HepG2 (cell line): ENCODE results near the gene NEK8. TPM values are rescaled to one million over a fixed set of nuclear protein-coding genes. Genes with fewer than 3 reads are reported as not detected.

ENCODE experiments used
- ATAC-seq: fragments of 200-7000 bp; cut with Tn5 transposase; 3 replicates; pipeline ENCODE4 v1.9.1; 2020; ENCODE audit warnings: mild to moderate bottlenecking, moderate library complexity
- BruUV-seq: library from RNA; stranded (reverse); fragments of 400-500 nt; replicated peaks from 2 replicates; lab custom pipeline; 2021; lab: Mats Ljungman, UMichigan
- CTCF ChIA-PET: fragments of 300-600 bp; formaldehyde crosslinking; extraction: SDS; loops from one replicate; lab custom pipeline; 2021; ENCODE audit warnings: low total read pairs, inconsistent platforms, low intra/inter-chr PET ratio; lab: Yijun Ruan, JAX
- POLR2A ChIA-PET: fragments of 350-600 bp; sonication (Branson Sonifier 250); formaldehyde crosslinking; loops from one replicate; lab custom pipeline; 2020; ENCODE audit warnings: antibody characterized with exemption, inconsistent platforms; lab: Yijun Ruan, JAX
- DNase-seq: peaks from one replicate; pipeline ENCODE4 v3.0.0-alpha.2; 2015; ENCODE audit warnings: low spot score
- FAIRE-seq: peaks from 3 replicates; lab custom pipeline; 2011; peaks lifted over from hg19 to GRCh38; lab: Jason Lieb, UNC
- H2AFZ ChIP-seq: one replicate; pipeline ENCODE4 v1.6.1; 2011; ENCODE audit warnings: low read length, inconsistent platforms
- H3K27ac ChIP-seq: fragments of 300-600 bp; 3 replicates; pipeline ENCODE4 v1.8.0; 2011; ENCODE audit warnings: mixed run types, mild to moderate bottlenecking, mixed read lengths, low read length, inconsistent platforms; ENCODE audit not compliant: insufficient read depth; ENCODE audit errors: extremely low read length
- H3K27me3 ChIP-seq, 2 experiments: fragments of 200-600 bp in 1 of 2; 2 replicates in 1 of 2; 3 replicates in 1 of 2; pipeline versions ENCODE4 v1.6.0 to v1.8.0; 2011; ENCODE audit warnings: low read length in 2 of 2, mild to moderate bottlenecking in 2 of 2, moderate library complexity in 2 of 2, inconsistent platforms in 1 of 2; ENCODE audit not compliant: insufficient read depth in 2 of 2, control insufficient read depth in 1 of 2
- H3K36me3 ChIP-seq, 2 experiments: fragments of 200-600 bp in 1 of 2; replicated peaks in 1 of 2; 2 replicates in 1 of 2; 3 replicates in 1 of 2; pipeline versions ENCODE4 v1.5.1 to v1.8.0; 2011; ENCODE audit warnings: low read length in 2 of 2, inconsistent platforms in 1 of 2; ENCODE audit not compliant: insufficient read depth in 2 of 2, control insufficient read depth in 1 of 2
- H3K4me1 ChIP-seq: 2 replicates; pipeline ENCODE4 v1.5.1; 2012; ENCODE audit warnings: low read length, inconsistent platforms; ENCODE audit not compliant: insufficient read depth
- H3K4me2 ChIP-seq: 2 replicates; pipeline ENCODE4 v1.6.0; 2011; ENCODE audit warnings: low read depth, low read length, inconsistent platforms
- H3K4me3 ChIP-seq, 3 experiments: fragments of 200-600 bp in 1 of 3; sonication (generic), shearing (Covaris generic) in 1 of 3; replicated peaks in 1 of 3; 2 replicates each; pipeline ENCODE4 v1.5.1; 2011 to 2016; ENCODE audit warnings: low read length in 3 of 3, inconsistent platforms in 2 of 3, low read depth in 2 of 3, mild to moderate bottlenecking in 2 of 3, control low read depth in 1 of 3, mixed read lengths in 1 of 3; ENCODE audit not compliant: insufficient read depth in 1 of 3
- H3K79me2 ChIP-seq: one replicate; pipeline ENCODE4 v1.6.1; 2011; ENCODE audit warnings: low read length, inconsistent platforms; ENCODE audit not compliant: insufficient read depth
- H3K9ac ChIP-seq: 2 replicates; pipeline ENCODE4 v1.6.0; 2011; ENCODE audit warnings: mild to moderate bottlenecking, low read depth, low read length, inconsistent platforms; ENCODE audit not compliant: insufficient read depth
- H3K9me3 ChIP-seq: 2 replicates; pipeline ENCODE4 v1.5.1; 2012; ENCODE audit warnings: mild to moderate bottlenecking, low read length
- H4K20me1 ChIP-seq: 2 replicates; pipeline ENCODE4 v1.6.0; 2011; ENCODE audit warnings: inconsistent platforms, mild to moderate bottlenecking, low read length, moderate library complexity; ENCODE audit not compliant: insufficient read depth
- DNMT1 ChIP-seq: sonication (generic); formaldehyde crosslinking; IDR thresholded peaks from 2 replicates; pipeline ENCODE4 v1.5.1; 2020; ENCODE audit warnings: mild to moderate bottlenecking, missing genetic modification reagents
- DRAP1 ChIP-seq: IDR thresholded peaks from 2 replicates; pipeline ENCODE4 v1.6.1; 2016; ENCODE audit warnings: missing genetic modification reagents, missing compliant biosample characterization
- EED ChIP-seq: sonication (generic); formaldehyde crosslinking; IDR thresholded peaks from 2 replicates; pipeline ENCODE4 v1.5.0; 2020; ENCODE audit warnings: mild to moderate bottlenecking, missing genetic modification reagents
- FIP1L1 ChIP-seq: fragments of 200-400 bp; formaldehyde crosslinking; IDR thresholded peaks from 2 replicates; pipeline ENCODE4 v1.6.1; 2018; ENCODE audit warnings: low read depth, mild to moderate bottlenecking, low read length, moderate library complexity, borderline replicate concordance; ENCODE audit not compliant: insufficient read depth
- NRL ChIP-seq: sonication (generic); formaldehyde crosslinking; IDR thresholded peaks from 2 replicates; pipeline ENCODE4 v1.5.0; 2020; ENCODE audit warnings: missing genetic modification reagents, mild to moderate bottlenecking, moderate library complexity, borderline replicate concordance
- PAWR ChIP-seq: sonication (generic); formaldehyde crosslinking; IDR thresholded peaks from 2 replicates; pipeline ENCODE4 v1.4.0; 2020; ENCODE audit warnings: missing genetic modification reagents, mild to moderate bottlenecking, borderline replicate concordance
- RFX3 ChIP-seq: IDR thresholded peaks from 2 replicates; pipeline ENCODE4 v1.6.1; 2016; ENCODE audit warnings: missing biosample characterization, missing genetic modification reagents
- ZNF225 ChIP-seq: sonication (generic); formaldehyde crosslinking; IDR thresholded peaks from 2 replicates; pipeline ENCODE4 v1.4.0; 2020; ENCODE audit warnings: mild to moderate bottlenecking, missing genetic modification reagents
- ZNF3 ChIP-seq: IDR thresholded peaks from 2 replicates; pipeline ENCODE4 v1.7.0; 2017; ENCODE audit warnings: inconsistent platforms
- ZNF30 ChIP-seq: sonication (generic); formaldehyde crosslinking; IDR thresholded peaks from 2 replicates; pipeline ENCODE4 v1.5.0; 2020; ENCODE audit warnings: mild to moderate bottlenecking, missing genetic modification reagents
- ZNF367 ChIP-seq: sonication (generic); formaldehyde crosslinking; IDR thresholded peaks from 2 replicates; pipeline ENCODE4 v1.4.0; 2020; ENCODE audit warnings: missing genetic modification reagents, borderline replicate concordance
- ZNF556 ChIP-seq: sonication (generic); formaldehyde crosslinking; IDR thresholded peaks from 2 replicates; pipeline ENCODE4 v1.4.0; 2020; ENCODE audit warnings: mild to moderate bottlenecking, missing genetic modification reagents, borderline replicate concordance
- ZNF589 ChIP-seq: sonication (generic); formaldehyde crosslinking; conservative IDR thresholded peaks from 2 replicates; pipeline ENCODE4 v1.8.0; 2022; ENCODE audit warnings: mild to moderate bottlenecking, moderate library complexity, missing genetic modification reagents
- ZNF678 ChIP-seq: sonication (generic); formaldehyde crosslinking; IDR thresholded peaks from 2 replicates; pipeline ENCODE4 v1.4.0; 2020; ENCODE audit warnings: mild to moderate bottlenecking, missing genetic modification reagents
- ZNF713 ChIP-seq: sonication (generic); formaldehyde crosslinking; IDR thresholded peaks from 2 replicates; pipeline ENCODE4 v1.4.0; 2020; ENCODE audit warnings: mild to moderate bottlenecking, missing genetic modification reagents
- WGBS: methylation state at CpG from one replicate; pipeline ENCODE4 v1.1.6; 2017; ENCODE audit warnings: low lambda C conversion rate; 5-methylcytosine and 5-hydroxymethylcytosine counted together
- in situ Hi-C: cut with HindIII; loops from 2 replicates; pipeline ENCODE4 v1.10.0; 2017; ENCODE audit warnings: low pct_unique_long_range_greater_than_20kb; ENCODE audit not compliant: extremely low pct_ligation_motif_present
- intact Hi-C: fragments of 100-400 bp; cut with micrococcal nuclease; formaldehyde crosslinking; loops from one replicate; pipeline ENCODE4 v1.10.0; 2022; ENCODE audit not compliant: unreplicated experiment
- polyA plus RNA-seq, 8 experiments: library from polyadenylated mRNA; depleted of rRNA in 3 of 8; stranded (reverse) in 7 of 8; unstranded in 1 of 8; fragments of >200 nt; fragmentation: Illumina TruSeq in 4 of 8; extraction: Trizol in 4 of 8; gene quantifications; 2 replicates each; pipeline versions ENCODE4 v1.2.1 to v1.2.3, GENCODE V29; 2011 to 2016; ENCODE audit warnings: low read depth in 4 of 8, missing spikeins in 1 of 8, mixed read lengths in 1 of 8; ENCODE audit not compliant: insufficient read depth in 1 of 8
- total RNA-seq, 5 experiments: library from RNA; depleted of rRNA; stranded (reverse); fragments of >200 nt; fragmentation: Illumina TruSeq; extraction: Trizol; gene quantifications; 2 replicates each; pipeline ENCODE4 v1.2.3, GENCODE V29; 2016; ENCODE audit warnings: low read depth in 1 of 5
- TF ChIP-seq, protein P1 (sequence below): sonication (generic); formaldehyde crosslinking; IDR thresholded peaks from 2 replicates; pipeline ENCODE4 v1.4.0; 2020; ENCODE audit warnings: mild to moderate bottlenecking, low read depth, missing genetic modification reagents

NEK8 gene
- total and polyA plus RNA-seq, 2 of the 13 experiments (the other 11 are each of a cell fraction or from before 2014, with no cell fraction given): 5.8 to 13.5 TPM

- 27% methylated on average over 2 of the region's 2 CpGs for WGBS
- intact Hi-C loops: no loop called here
Measured at GRCh38 chr17:28715217-28715616, 13.4 kb upstream of the NEK8 start.

More at GRCh38 chr17:28715217-28715616, 13.4 kb upstream of the NEK8 start:
- Histone ChIP-seq H3K4me2 (no peak overlapping the region; the same call in 1 of the 2 replicates), H2AFZ (no peak overlapping the region), H3K4me1 (peaks cover 45% of the 10 kb centered on the region), H3K9ac (no peak overlapping the region), H3K4me3 (no peak overlapping the region), H3K79me2 (peaks cover 4% of the 10 kb centered on the region), H3K9me3 (no peaks in the 10 kb centered on the region), H3K27ac (no peak overlapping the region), H3K36me3 (no peaks in the 10 kb centered on the region), H3K27me3 (peaks cover 2 to 3% of the 10 kb centered on the region in 2 experiments; a peak in 3 of 5 replicates), H4K20me1 (no peaks in the 10 kb centered on the region)
- FAIRE-seq: no peak
- ChIA-PET CTCF (no interaction called here), POLR2A (interaction anchor here (10.1 kb wide), 1 partner anchor 16 kb away, joined by 145 read pairs; no protein-coding TSS in a partner anchor)
- in situ Hi-C loops: loop anchor here (5.0 kb wide), 1 partner anchor 68 kb away; the partner anchor contains the start of gene BLTP2
- ATAC-seq: no peak
- BruUV-seq: no TSS peak
- no peak for TF ChIP-seq ZNF678 (CRISPR knock-in tag)
- TF ChIP-seq PAWR (CRISPR knock-in tag): no peak
- TF ChIP-seq ZNF589 (CRISPR knock-in tag): no peak
- TF ChIP-seq RFX3 (CRISPR knock-in tag): no peak
- TF ChIP-seq FIP1L1: no peak
- TF ChIP-seq ZNF556 (CRISPR knock-in tag): no peak
- TF ChIP-seq ZNF713 (CRISPR knock-in tag): no peak
- TF ChIP-seq, protein P1, sequence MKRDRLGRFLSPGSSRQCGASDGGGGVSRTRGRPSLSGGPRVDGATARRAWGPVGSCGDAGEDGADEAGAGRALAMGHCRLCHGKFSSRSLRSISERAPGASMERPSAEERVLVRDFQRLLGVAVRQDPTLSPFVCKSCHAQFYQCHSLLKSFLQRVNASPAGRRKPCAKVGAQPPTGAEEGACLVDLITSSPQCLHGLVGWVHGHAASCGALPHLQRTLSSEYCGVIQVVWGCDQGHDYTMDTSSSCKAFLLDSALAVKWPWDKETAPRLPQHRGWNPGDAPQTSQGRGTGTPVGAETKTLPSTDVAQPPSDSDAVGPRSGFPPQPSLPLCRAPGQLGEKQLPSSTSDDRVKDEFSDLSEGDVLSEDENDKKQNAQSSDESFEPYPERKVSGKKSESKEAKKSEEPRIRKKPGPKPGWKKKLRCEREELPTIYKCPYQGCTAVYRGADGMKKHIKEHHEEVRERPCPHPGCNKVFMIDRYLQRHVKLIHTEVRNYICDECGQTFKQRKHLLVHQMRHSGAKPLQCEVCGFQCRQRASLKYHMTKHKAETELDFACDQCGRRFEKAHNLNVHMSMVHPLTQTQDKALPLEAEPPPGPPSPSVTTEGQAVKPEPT (CRISPR knock-in tag): no peak
- no peak for TF ChIP-seq EED (CRISPR knock-in tag)
- no peak for TF ChIP-seq DRAP1 (CRISPR knock-in tag)
- TF ChIP-seq ZNF367: no peak
- no peak for TF ChIP-seq NRL (CRISPR knock-in tag)
- no peak for TF ChIP-seq ZNF3
- TF ChIP-seq ZNF225 (CRISPR knock-in tag): no peak
- TF ChIP-seq DNMT1 (CRISPR knock-in tag): no peak
- TF ChIP-seq ZNF30 (CRISPR knock-in tag): no peak
- no peak for DNase-seq
